NCI-H146 (cell line): ENCODE measurements around the gene DEDD.

Experiments
- DNase-seq: peaks from one replicate; lab custom pipeline; 2025; lab: John Stamatoyannopoulos, UW

The DEDD gene

DNA sequence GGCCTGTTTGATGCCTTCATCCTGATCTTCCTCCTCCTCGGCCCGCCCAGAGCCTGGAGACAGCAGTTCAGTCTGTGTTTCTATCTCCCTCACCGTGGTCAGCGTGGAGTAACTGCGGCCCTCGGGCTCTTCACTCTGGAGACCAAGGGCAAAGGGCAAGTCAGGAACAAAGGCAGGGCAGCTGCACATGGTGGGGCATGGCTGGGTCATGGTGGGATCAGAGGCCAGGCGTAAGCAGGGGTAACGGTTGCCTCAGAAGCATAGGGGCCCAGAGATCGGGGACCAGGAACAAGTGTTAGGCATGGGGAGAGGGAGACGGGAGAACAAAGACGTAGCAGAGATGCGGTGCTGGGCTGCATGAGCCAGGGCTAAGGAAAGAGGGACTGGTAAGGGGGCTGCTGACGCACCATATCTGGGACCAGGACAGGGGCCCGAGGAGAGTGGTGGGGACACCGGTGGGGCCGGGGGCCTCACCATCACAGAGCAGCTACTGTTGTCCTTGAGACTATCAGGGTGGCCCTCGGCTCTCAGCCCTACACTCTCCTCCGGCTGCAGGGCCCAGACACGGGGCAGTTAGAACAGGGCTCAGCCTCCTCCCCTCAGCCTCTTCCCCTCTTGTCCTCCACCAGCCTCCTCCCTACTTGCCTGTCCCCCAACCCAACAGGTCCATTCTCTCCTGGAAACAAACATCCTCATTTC is 59.6 kb downstream of the DEDD start:
- DNase-seq, result no peak

DNA sequence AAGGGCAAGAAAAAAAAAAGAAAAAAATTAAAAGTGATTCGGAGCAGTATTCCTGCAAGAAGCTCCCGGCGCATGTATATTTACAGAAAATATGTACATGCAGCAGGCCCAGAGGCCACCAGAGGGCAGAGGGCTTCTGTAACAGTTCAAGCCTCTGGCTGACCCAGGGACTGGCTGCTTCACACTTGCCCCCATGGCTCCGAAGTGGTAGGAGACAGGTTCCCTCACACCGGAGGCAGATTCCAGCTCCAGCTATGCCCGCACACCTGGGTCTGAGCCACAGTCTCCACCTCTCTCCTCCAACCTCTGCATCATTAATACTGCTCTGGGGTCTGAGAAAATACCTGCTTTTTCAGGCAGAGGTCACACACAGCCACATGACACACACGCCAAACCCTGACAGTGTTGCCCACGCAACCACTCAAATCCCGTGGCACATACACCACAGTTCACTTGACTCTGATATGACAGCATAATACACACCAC is 60.5 kb downstream of the DEDD start:
- DNase-seq, result peak; percentile 30
